SK-N-SH (cell line): ENCODE measurements around the gene CCM2. TPM values are rescaled to one million over a fixed set of nuclear protein-coding genes. Genes with fewer than 3 reads are reported as not detected.

Experiments
- CTCF ChIA-PET: fragments of 300-600, 350-600 bp; formaldehyde crosslinking; extraction: SDS; loops from one replicate; lab custom pipeline; 2021; lab: Yijun Ruan, JAX
- POLR2A ChIA-PET: fragments of 350-600 bp; sonication (Branson Sonifier 250); formaldehyde crosslinking; extraction: SDS; loops from one replicate; lab custom pipeline; 2020; ENCODE audit warnings: antibody characterized with exemption, inconsistent platforms; lab: Yijun Ruan, JAX
- DNase-seq: peaks from one replicate; pipeline ENCODE4 v3.0.0; 2012
- H2AFZ ChIP-seq: fragments of 200-600 bp; sonication (generic); 2 replicates; pipeline ENCODE4 v1.8.1; 2016; ENCODE audit warnings: antibody characterized with exemption, mild to moderate bottlenecking, low read depth
- H3F3A ChIP-seq: fragments of 200-600 bp; sonication (generic); replicated peaks from 2 replicates; pipeline ENCODE3; 2016; ENCODE audit warnings: antibody characterized with exemption, mild to moderate bottlenecking; ENCODE audit not compliant: insufficient read depth
- H3K27ac ChIP-seq, 2 experiments: fragments of 200-500 bp in 1 of 2; fragments of 200-600 bp in 1 of 2; sonication (Bioruptor generic) in 1 of 2; sonication (generic), shearing (Covaris generic) in 1 of 2; 2 replicates each; pipeline versions ENCODE4 v1.5.1 to v1.6.1; 2014 to 2016; ENCODE audit warnings: low read depth in 2 of 2, inconsistent platforms in 1 of 2, low read length in 1 of 2, mild to moderate bottlenecking in 1 of 2, mixed read lengths in 1 of 2
- H3K27me3 ChIP-seq: fragments of 200-600 bp; sonication (generic), shearing (Covaris generic); 2 replicates; pipeline ENCODE4 v1.6.1; 2016; ENCODE audit warnings: mixed run types; ENCODE audit not compliant: insufficient read depth
- H3K36me3 ChIP-seq, 2 experiments: fragments of 200-500 bp in 1 of 2; fragments of 200-600 bp in 1 of 2; sonication (Bioruptor generic) in 1 of 2; sonication (generic) in 1 of 2; replicated peaks in 1 of 2; 2 replicates each; pipeline versions ENCODE3 to v1.5.1; 2014 to 2016; ENCODE audit warnings: low read length in 1 of 2, mild to moderate bottlenecking in 1 of 2; ENCODE audit not compliant: insufficient read depth in 2 of 2, control insufficient read depth in 1 of 2
- H3K4me1 ChIP-seq, 2 experiments: fragments of 200-500 bp in 1 of 2; fragments of 200-600 bp in 1 of 2; sonication (Bioruptor generic) in 1 of 2; sonication (generic), shearing (Covaris generic) in 1 of 2; 2 replicates each; pipeline versions ENCODE4 v1.5.1 to v1.6.1; 2014 to 2016; ENCODE audit warnings: low read depth in 1 of 2, low read length in 1 of 2, mixed run types in 1 of 2; ENCODE audit not compliant: insufficient read depth in 2 of 2, control insufficient read depth in 1 of 2
- H3K4me2 ChIP-seq: fragments of 200-600 bp; sonication (generic), shearing (Covaris generic); 2 replicates; pipeline ENCODE4 v1.6.1; 2017; ENCODE audit warnings: mixed run types
- H3K4me3 ChIP-seq, 2 experiments: fragments of 200-500 bp in 1 of 2; fragments of 200-600 bp in 1 of 2; sonication (Bioruptor generic) in 1 of 2; sonication (generic), shearing (Covaris generic) in 1 of 2; 2 replicates each; pipeline versions ENCODE4 v1.5.1 to v1.8.1; 2014 to 2016; ENCODE audit warnings: low read depth in 2 of 2, inconsistent platforms in 1 of 2, low read length in 1 of 2, mild to moderate bottlenecking in 1 of 2, mixed read lengths in 1 of 2, moderate library complexity in 1 of 2
- H3K79me2 ChIP-seq: fragments of 200-600 bp; sonication (generic); 2 replicates; pipeline ENCODE4 v1.8.1; 2017; ENCODE audit warnings: mild to moderate bottlenecking; ENCODE audit not compliant: insufficient read depth
- H3K9ac ChIP-seq: fragments of 200-600 bp; sonication (generic); 2 replicates; pipeline ENCODE4 v1.6.1; 2017; ENCODE audit warnings: mixed run types
- H3K9me2 ChIP-seq: fragments of 200-600 bp; sonication (generic); 2 replicates; pipeline ENCODE4 v1.6.1; 2017; ENCODE audit warnings: mixed run types
- H3K9me3 ChIP-seq: fragments of 200-600 bp; sonication (generic); 2 replicates; pipeline ENCODE4 v1.6.1; 2017; ENCODE audit warnings: mixed run types, mild to moderate bottlenecking, moderate library complexity
- H4K20me1 ChIP-seq: fragments of 200-600 bp; sonication (generic); 2 replicates; pipeline ENCODE4 v1.6.1; 2017; ENCODE audit warnings: mild to moderate bottlenecking, mixed run types; ENCODE audit not compliant: insufficient read depth
- FOSL2 ChIP-seq: IDR thresholded peaks from 2 replicates; pipeline ENCODE4 v1.4.0; 2012; ENCODE audit warnings: low read depth, mild to moderate bottlenecking, moderate library complexity, borderline replicate concordance
- GABPA ChIP-seq: IDR thresholded peaks from 2 replicates; pipeline ENCODE4 v1.4.0; 2012; ENCODE audit warnings: low read depth, mild to moderate bottlenecking
- MEF2A ChIP-seq: IDR thresholded peaks from 2 replicates; pipeline ENCODE4 v1.4.0; 2012; ENCODE audit warnings: low read depth, borderline replicate concordance
- NFIC ChIP-seq: IDR thresholded peaks from 2 replicates; pipeline ENCODE4 v1.4.0; 2012; ENCODE audit warnings: borderline replicate concordance
- NRF1 ChIP-seq: IDR thresholded peaks from 2 replicates; pipeline ENCODE4 v1.6.1; 2012; ENCODE audit warnings: low read depth, mild to moderate bottlenecking, low read length
- WGBS: methylation state at CpG from one replicate; pipeline ENCODE4 v1.1.6; 2017; ENCODE audit warnings: low lambda C conversion rate; 5-methylcytosine and 5-hydroxymethylcytosine counted together
- polyA plus RNA-seq, 3 experiments: library from polyadenylated mRNA; depleted of rRNA; stranded (reverse); fragments of >200 nt; gene quantifications; 2 replicates each; pipeline ENCODE4 v1.2.3, GENCODE V29; 2012
- small RNA-seq, 7 experiments: library from RNA; depleted of rRNA; stranded (forward); fragments of <200 nt; gene quantifications; one replicate each; pipeline ENCODE3, GENCODE V24; 2012
- TF ChIP-seq, protein P1 (sequence below): IDR thresholded peaks from 2 replicates; pipeline ENCODE4 v1.4.0; 2012; ENCODE audit warnings: low read depth
- TF ChIP-seq, protein P2 (sequence below): IDR thresholded peaks from 2 replicates; pipeline ENCODE4 v1.4.0; 2012; ENCODE audit warnings: low read depth, borderline replicate concordance

Gene CCM2
- polyA plus RNA-seq, 1 of the 3 experiments (the other 2 are of a cell fraction), result 83.2 TPM

DNA sequence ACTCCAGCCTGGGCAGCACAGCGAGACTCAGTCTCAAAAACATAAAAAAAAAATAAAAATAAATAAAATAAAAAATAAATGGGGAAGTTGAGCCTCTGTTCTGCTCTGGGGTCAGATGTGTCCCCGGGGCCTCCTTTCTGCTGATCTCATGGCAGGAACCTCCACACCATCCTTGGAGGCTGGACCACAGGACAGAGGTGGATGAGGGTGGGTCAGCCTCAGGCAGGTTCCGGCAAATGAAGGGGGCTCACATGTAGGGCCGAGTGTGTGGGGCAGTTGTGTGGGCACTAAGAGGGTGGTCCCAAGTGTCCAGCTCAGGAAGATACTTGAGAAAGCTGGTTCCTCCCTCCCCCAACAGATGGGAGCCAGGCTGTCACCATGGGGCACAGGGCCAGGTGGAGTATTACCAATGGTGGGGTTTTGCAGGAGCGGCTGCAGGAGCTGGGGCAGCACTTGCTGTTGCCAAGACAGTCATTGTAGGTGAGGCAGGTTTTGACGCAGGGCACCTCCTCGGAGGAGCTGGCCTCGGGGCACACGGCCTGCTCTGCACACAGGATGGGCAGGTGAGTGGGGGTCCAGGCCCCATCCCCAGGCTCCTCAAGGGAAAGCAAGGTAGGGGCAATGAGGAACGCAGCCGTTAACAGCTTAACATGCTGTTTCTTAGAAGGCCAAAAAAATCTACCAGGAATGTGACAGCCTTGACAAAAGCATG lies 125.3 kb downstream of the CCM2 start:
- H3K36me3 ChIP-seq, result no peaks in the 10 kb centered on the region
- CTCF ChIA-PET, result interaction anchor here (0.9 to 14.6 kb wide), 4 partner anchors 10 to 160 kb away, joined by 3 to 149 read pairs (median 9); no protein-coding TSS in a partner anchor
- WGBS, result 87% methylated on average over 10 of the region's 11 CpGs
- H3K9me3 ChIP-seq, result no peaks in the 10 kb centered on the region
- H2AFZ ChIP-seq, result no peak overlapping the region
- H3K4me1 ChIP-seq, result peaks cover 0 to 2% of the 10 kb centered on the region in 2 experiments; a peak in 1 of 4 replicates
- no peaks in the 10 kb centered on the region for H3K79me2 ChIP-seq
- no peaks in the 10 kb centered on the region for H4K20me1 ChIP-seq
- no peaks in the 10 kb centered on the region; the same call in 1 of the 2 replicates for H3K27me3 ChIP-seq
- TF ChIP-seq FOSL2 (no peak), GABPA (no peak), NRF1 (no peak), MEF2A (no peak), NFIC (no peak)
- TF ChIP-seq, protein P1, sequence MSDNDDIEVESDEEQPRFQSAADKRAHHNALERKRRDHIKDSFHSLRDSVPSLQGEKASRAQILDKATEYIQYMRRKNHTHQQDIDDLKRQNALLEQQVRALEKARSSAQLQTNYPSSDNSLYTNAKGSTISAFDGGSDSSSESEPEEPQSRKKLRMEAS, result no peak
- TF ChIP-seq, protein P2, sequence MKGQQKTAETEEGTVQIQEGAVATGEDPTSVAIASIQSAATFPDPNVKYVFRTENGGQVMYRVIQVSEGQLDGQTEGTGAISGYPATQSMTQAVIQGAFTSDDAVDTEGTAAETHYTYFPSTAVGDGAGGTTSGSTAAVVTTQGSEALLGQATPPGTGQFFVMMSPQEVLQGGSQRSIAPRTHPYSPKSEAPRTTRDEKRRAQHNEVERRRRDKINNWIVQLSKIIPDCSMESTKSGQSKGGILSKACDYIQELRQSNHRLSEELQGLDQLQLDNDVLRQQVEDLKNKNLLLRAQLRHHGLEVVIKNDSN, result no peak
- no peaks in the 10 kb centered on the region for H3F3A ChIP-seq
- no peaks in the 10 kb centered on the region for H3K9me2 ChIP-seq
- POLR2A ChIA-PET, result interaction anchor here (2.1 kb wide), 1 partner anchor 14 kb away, joined by 5 read pairs; the partner anchor contains the start of gene TBRG4
- no peak overlapping the region for H3K4me3 ChIP-seq
- no peak overlapping the region for H3K9ac ChIP-seq
- H3K4me2 ChIP-seq, result no peak overlapping the region
- DNase-seq, result no peak
- no peak overlapping the region for H3K27ac ChIP-seq

Small RNA genes lying within 50 kb of the gene (small RNA-seq; reads per million reads assigned to genes)
- 1.7 to 88.1 (median 13.7) reads per million in 7 experiments for gene SNORA5A
- gene SNORA5B, result 0 reads per million in 7 experiments
- 0.19 to 48.4 (median 5.7) reads per million in 7 experiments for gene SNORA5C

Other genes with a start within 250 kb of the CCM2 start
- gene PPIA, start 203.5 kb upstream of the CCM2 start, polyA plus RNA-seq (2012; rRNA removed), result 6,239 and 6,267 TPM in 2 replicates
- 207 and 389 TPM in 2 replicates for gene H2AZ2, start 152.1 kb upstream of the CCM2 start, polyA plus RNA-seq (2012; rRNA removed)
- 4.1 and 4.8 TPM in 2 replicates for gene PURB, start 114.7 kb upstream of the CCM2 start, polyA plus RNA-seq (2012; rRNA removed)
- 0.05 and 0.10 TPM in 2 replicates for gene MYO1G, start 21.2 kb upstream of the CCM2 start, polyA plus RNA-seq (2012; rRNA removed)
- 1.5 and 2.8 TPM in 2 replicates for gene NACAD, start 88.8 kb downstream of the CCM2 start, polyA plus RNA-seq (2012; rRNA removed)
- 76.2 and 89.4 TPM in 2 replicates for gene TBRG4, start 111.5 kb downstream of the CCM2 start, polyA plus RNA-seq (2012; rRNA removed)
- gene RAMP3, start 157.6 kb downstream of the CCM2 start, polyA plus RNA-seq (2012; rRNA removed), result not detected in 2 replicates